GM23338 (cell line): Measurements from ENCODE around the gene PSMD8.

Source experiments
- CREB1 ChIP-seq: fragments of 250-450 bp; sonication (Bioruptor Pico); IDR thresholded peaks from 2 replicates; pipeline ENCODE4 v1.5.0; 2020; ENCODE audit warnings: low read depth, mild to moderate bottlenecking, moderate library complexity
- EZH2 ChIP-seq: fragments of 200-600 bp; sonication (generic); IDR thresholded peaks from one replicate; pipeline ENCODE4 v1.8.0; 2017; ENCODE audit warnings: antibody characterized with exemption, mild to moderate bottlenecking, low read depth; ENCODE audit not compliant: unreplicated experiment
- POLR2AphosphoS5 ChIP-seq: IDR thresholded peaks from 2 replicates; pipeline ENCODE4 v1.6.1; 2016; ENCODE audit warnings: antibody characterized with exemption, low read depth
- ZNF114 ChIP-seq: fragments of 250-450 bp; sonication (Bioruptor Pico); IDR thresholded peaks from 2 replicates; pipeline ENCODE4 v1.5.0; 2020; ENCODE audit warnings: mild to moderate bottlenecking, moderate library complexity
- TF ChIP-seq, protein P1 (sequence below), 2 experiments: fragments of 200-600 bp in 1 of 2; sonication (generic) in 1 of 2; conservative IDR thresholded peaks; 2 replicates each; pipeline versions ENCODE4 v1.5.1 to v1.6.1; 2016 to 2017; ENCODE audit warnings: antibody characterized with exemption in 2 of 2, low read depth in 2 of 2, mild to moderate bottlenecking in 2 of 2, moderate library complexity in 1 of 2
- TF ChIP-seq, protein P2 (sequence below): IDR thresholded peaks from one replicate; pipeline ENCODE4 v1.6.1; 2018; ENCODE audit warnings: antibody characterized with exemption; ENCODE audit not compliant: unreplicated experiment

DNA sequence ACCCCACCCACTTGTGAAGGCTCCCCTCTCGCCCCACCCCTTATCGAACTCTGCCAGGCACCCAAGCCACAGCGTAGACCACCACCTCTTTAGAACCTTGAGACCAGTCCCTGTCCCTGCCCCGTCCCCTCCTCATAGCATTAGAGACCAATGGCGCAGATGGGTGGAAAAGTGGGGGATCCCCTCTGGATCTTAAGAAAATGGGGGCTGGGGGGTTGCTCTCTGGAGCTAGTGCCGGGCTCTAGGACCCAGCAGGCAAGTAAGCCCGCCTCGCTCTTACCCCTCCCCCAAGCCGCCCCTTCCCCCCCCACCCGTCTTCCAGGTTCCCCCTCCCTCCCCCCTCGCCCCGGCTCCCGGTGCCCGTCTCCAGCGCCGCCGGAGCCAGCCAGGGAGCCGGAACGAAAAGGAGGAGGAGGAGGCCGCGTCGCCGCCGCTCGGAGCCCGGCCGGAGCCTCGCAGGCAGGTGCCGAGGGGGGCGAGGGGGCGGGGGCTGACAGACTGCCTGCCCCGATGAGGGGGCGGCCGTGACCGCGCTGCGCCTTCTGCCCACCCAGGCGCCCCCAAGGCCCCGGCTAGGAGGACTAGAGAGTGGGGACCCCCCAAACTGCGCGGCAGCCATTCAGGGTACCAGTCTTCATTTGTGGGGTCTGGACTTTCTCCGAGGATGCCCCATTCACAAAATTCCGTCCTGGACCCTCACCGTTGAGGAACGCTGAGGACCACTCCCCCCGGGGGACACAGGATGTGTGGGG is 14.2 kb downstream of the PSMD8 start, which contains the start of gene SPRED3:
- TF ChIP-seq, protein P1, sequence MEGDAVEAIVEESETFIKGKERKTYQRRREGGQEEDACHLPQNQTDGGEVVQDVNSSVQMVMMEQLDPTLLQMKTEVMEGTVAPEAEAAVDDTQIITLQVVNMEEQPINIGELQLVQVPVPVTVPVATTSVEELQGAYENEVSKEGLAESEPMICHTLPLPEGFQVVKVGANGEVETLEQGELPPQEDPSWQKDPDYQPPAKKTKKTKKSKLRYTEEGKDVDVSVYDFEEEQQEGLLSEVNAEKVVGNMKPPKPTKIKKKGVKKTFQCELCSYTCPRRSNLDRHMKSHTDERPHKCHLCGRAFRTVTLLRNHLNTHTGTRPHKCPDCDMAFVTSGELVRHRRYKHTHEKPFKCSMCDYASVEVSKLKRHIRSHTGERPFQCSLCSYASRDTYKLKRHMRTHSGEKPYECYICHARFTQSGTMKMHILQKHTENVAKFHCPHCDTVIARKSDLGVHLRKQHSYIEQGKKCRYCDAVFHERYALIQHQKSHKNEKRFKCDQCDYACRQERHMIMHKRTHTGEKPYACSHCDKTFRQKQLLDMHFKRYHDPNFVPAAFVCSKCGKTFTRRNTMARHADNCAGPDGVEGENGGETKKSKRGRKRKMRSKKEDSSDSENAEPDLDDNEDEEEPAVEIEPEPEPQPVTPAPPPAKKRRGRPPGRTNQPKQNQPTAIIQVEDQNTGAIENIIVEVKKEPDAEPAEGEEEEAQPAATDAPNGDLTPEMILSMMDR (conservative IDR thresholded peaks at IDR 0.05; ENCODE audit: low read depth in 2 of 2): no peak
- TF ChIP-seq EZH2 (no peak), POLR2AphosphoS5 (peak; percentile 2; the same call in 1 of the 2 replicates), ZNF114 (CRISPR knock-in tag) (no peak), CREB1 (CRISPR knock-in tag) (no peak)
- TF ChIP-seq, protein P2, sequence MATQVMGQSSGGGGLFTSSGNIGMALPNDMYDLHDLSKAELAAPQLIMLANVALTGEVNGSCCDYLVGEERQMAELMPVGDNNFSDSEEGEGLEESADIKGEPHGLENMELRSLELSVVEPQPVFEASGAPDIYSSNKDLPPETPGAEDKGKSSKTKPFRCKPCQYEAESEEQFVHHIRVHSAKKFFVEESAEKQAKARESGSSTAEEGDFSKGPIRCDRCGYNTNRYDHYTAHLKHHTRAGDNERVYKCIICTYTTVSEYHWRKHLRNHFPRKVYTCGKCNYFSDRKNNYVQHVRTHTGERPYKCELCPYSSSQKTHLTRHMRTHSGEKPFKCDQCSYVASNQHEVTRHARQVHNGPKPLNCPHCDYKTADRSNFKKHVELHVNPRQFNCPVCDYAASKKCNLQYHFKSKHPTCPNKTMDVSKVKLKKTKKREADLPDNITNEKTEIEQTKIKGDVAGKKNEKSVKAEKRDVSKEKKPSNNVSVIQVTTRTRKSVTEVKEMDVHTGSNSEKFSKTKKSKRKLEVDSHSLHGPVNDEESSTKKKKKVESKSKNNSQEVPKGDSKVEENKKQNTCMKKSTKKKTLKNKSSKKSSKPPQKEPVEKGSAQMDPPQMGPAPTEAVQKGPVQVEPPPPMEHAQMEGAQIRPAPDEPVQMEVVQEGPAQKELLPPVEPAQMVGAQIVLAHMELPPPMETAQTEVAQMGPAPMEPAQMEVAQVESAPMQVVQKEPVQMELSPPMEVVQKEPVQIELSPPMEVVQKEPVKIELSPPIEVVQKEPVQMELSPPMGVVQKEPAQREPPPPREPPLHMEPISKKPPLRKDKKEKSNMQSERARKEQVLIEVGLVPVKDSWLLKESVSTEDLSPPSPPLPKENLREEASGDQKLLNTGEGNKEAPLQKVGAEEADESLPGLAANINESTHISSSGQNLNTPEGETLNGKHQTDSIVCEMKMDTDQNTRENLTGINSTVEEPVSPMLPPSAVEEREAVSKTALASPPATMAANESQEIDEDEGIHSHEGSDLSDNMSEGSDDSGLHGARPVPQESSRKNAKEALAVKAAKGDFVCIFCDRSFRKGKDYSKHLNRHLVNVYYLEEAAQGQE: no peak
